Fibroblast of the aortic adventitia (primary cell): ENCODE results near the gene SETBP1. TPM values are rescaled to one million over a fixed set of nuclear protein-coding genes. Genes with fewer than 3 reads are reported as not detected.
A peak's percentile ranks its signal among the peaks of the same experiment; 100 is the strongest.

Experiments
- DNase-seq: peaks from one replicate; pipeline ENCODE4 v3.0.0-alpha.2; 2010; ENCODE audit warnings: low read depth
- H3K4me3 ChIP-seq: 2 replicates; pipeline ENCODE4 v1.5.1; 2011; ENCODE audit warnings: low read depth, mild to moderate bottlenecking, control low read depth, low read length, moderate library complexity
- CTCF ChIP-seq: IDR thresholded peaks from 2 replicates; pipeline ENCODE4 v1.5.1; 2011; ENCODE audit warnings: mild to moderate bottlenecking, low read length, control low read depth, inconsistent platforms; ENCODE audit not compliant: insufficient read depth
- total RNA-seq: library from RNA; depleted of rRNA; stranded (reverse); fragments of >200 nt; gene quantifications from 2 replicates; pipeline ENCODE4 v1.2.3, GENCODE V29; 2012; ENCODE audit warnings: low replicate concordance

SETBP1 gene
- total RNA-seq, 1 donor, result 10.5 TPM

GRCh38 chr18:44700652-44701051, 20.0 kb downstream of the SETBP1 start:
- DNase-seq, result peak; percentile 47
- TF ChIP-seq CTCF, result no peak
- H3K4me3 ChIP-seq, result no peak overlapping the region

- TF ChIP-seq CTCF, result no peak
Observed at GRCh38 chr18:44701227-44701626, 20.5 kb downstream of the SETBP1 start.

GRCh38 chr18:44702594-44702993, 21.9 kb downstream of the SETBP1 start:
- H3K4me3 ChIP-seq, result no peak overlapping the region
- TF ChIP-seq CTCF, result no peak
- no peak for DNase-seq

More at GRCh38 chr18:44701227-44701626, 20.5 kb downstream of the SETBP1 start:
- no peak for DNase-seq
- no peak overlapping the region for H3K4me3 ChIP-seq

GRCh38 chr18:44704135-44704789, 23.6 kb downstream of the SETBP1 start:
- DNase-seq, result no peak
- H3K4me3 ChIP-seq, result no peak overlapping the region
- TF ChIP-seq CTCF, result no peak

- no peak overlapping the region for H3K4me3 ChIP-seq
- no peak for DNase-seq
- TF ChIP-seq CTCF, result no peak
Observed at GRCh38 chr18:44705075-44705675, 24.5 kb downstream of the SETBP1 start.

GRCh38 chr18:44708451-44709083, 27.9 kb downstream of the SETBP1 start:
- no peak for TF ChIP-seq CTCF
- no peak overlapping the region for H3K4me3 ChIP-seq
- DNase-seq, result peak; percentile 59
